Body of pancreas (tissue), 4 donors: ENCODE data around the gene MUC6.

Source experiments
- CTCF ChIP-seq, 7 experiments: fragments of 450-650 bp in 4 of 7; fragments of 200-600 bp in 3 of 7; sonication (generic) in 3 of 7; IDR thresholded peaks; one replicate each; pipeline ENCODE4 v1.5.1; 2016 to 2019; ENCODE audit warnings: antibody characterized with exemption in 7 of 7
- POLR2A ChIP-seq, 3 donors: fragments of 450-650 bp; IDR thresholded peaks; one replicate each; pipeline ENCODE4 v1.6.1; 2016; ENCODE audit warnings: antibody characterized with exemption in 3 of 3, mild to moderate bottlenecking in 2 of 3

- TF ChIP-seq POLR2A (IDR thresholded peaks at IDR 0.05) (no peak), CTCF (IDR thresholded peaks at IDR 0.05) (no peak)
Observed at GRCh38 chr11:978781-979180, 57.7 kb downstream of the MUC6 start.
